Measurements from ENCODE around the gene FBP1. TPM values are rescaled to one million over a fixed set of nuclear protein-coding genes. Genes with fewer than 3 reads are reported as not detected.
"Not testable (repeated sequence)": the region's sequence is repeated elsewhere in the genome, so short reads cannot be mapped to it uniquely, and the experiment has no call there.

The FBP1 gene
- total RNA-seq, 2 experiments from 2014 or later, result 3.0 to 3.6 TPM

GRCh38 chr9:94600258-94600657 is 39.1 kb downstream of the FBP1 start:
- intact Hi-C loops (cut with DNase I, micrococcal nuclease), result no loop called here

GRCh38 chr9:94599102-94599501 is 40.2 kb downstream of the FBP1 start:
- Histone ChIP-seq H3K9me3 (ENCODE audit: control insufficient read depth in 1 of 2, insufficient read depth in 1 of 2, low read length in 2 of 2) (no peaks in the 10 kb centered on the region), H3K36me3 (ENCODE audit: insufficient read depth, low read length) (no peaks in the 10 kb centered on the region), H3K4me3 (ENCODE audit: low read length) (no peak overlapping the region), H3K27me3 (ENCODE audit: control insufficient read depth in 1 of 2, insufficient read depth in 2 of 2, low read length in 2 of 2) (no peaks in the 10 kb centered on the region), H3K27ac (ENCODE audit: low read depth in 1 of 2, low read length in 2 of 2) (no peak overlapping the region), H3K4me1 (ENCODE audit: insufficient read depth, low read length) (peaks cover 5% of the 10 kb centered on the region)
- no peak for TF ChIP-seq CTCF (IDR thresholded peaks at IDR 0.05)
- H3K4me3 Mint-ChIP-seq, result no peak overlapping the region
- peaks cover 7% of the 10 kb centered on the region for H3K4me1 Mint-ChIP-seq (ENCODE audit: low read depth)
- H3K27me3 Mint-ChIP-seq, result peaks cover 16% of the 10 kb centered on the region
- H3K27ac Mint-ChIP-seq, result no peak overlapping the region
- ChIA-PET CTCF (no interaction called here), POLR2A (no interaction called here)
- intact Hi-C loops (cut with DNase I, micrococcal nuclease), result no loop called here
- H3K36me3 Mint-ChIP-seq (ENCODE audit: low read depth), result no peaks in the 10 kb centered on the region
- ATAC-seq (ENCODE audit: poor library complexity) (no peak), DNase-seq (no peak)
- no peaks in the 10 kb centered on the region for H3K9me3 Mint-ChIP-seq

More at GRCh38 chr9:94600258-94600657, 39.1 kb downstream of the FBP1 start:
- TF ChIP-seq CTCF (IDR thresholded peaks at IDR 0.05), result no peak
- Mint-ChIP-seq H3K27ac (no peak overlapping the region), H3K27me3 (peaks cover 7% of the 10 kb centered on the region), H3K4me1 (ENCODE audit: low read depth) (peaks cover 7% of the 10 kb centered on the region), H3K9me3 (no peaks in the 10 kb centered on the region), H3K36me3 (ENCODE audit: low read depth) (no peaks in the 10 kb centered on the region), H3K4me3 (no peak overlapping the region)
- Histone ChIP-seq H3K36me3 (ENCODE audit: insufficient read depth, low read length) (no peaks in the 10 kb centered on the region), H3K9me3 (ENCODE audit: control insufficient read depth in 1 of 2, insufficient read depth in 1 of 2, low read length in 2 of 2) (no peaks in the 10 kb centered on the region), H3K4me1 (ENCODE audit: insufficient read depth, low read length) (peaks cover 5% of the 10 kb centered on the region), H3K4me3 (ENCODE audit: low read length) (no peak overlapping the region), H3K27ac (ENCODE audit: low read depth in 1 of 2, low read length in 2 of 2) (no peak overlapping the region), H3K27me3 (ENCODE audit: control insufficient read depth in 1 of 2, insufficient read depth in 2 of 2, low read length in 2 of 2) (no peaks in the 10 kb centered on the region)
- ChIA-PET POLR2A (no interaction called here), CTCF (no interaction called here)
- ATAC-seq (ENCODE audit: poor library complexity), result no peak
- DNase-seq, result no peak

- peaks cover 47% of the 10 kb centered on the region for H3K27me3 Mint-ChIP-seq
- CTCF ChIA-PET, result no interaction called here
- ATAC-seq (ENCODE audit: poor library complexity) (no peak), DNase-seq (no peak)
- TF ChIP-seq CTCF (IDR thresholded peaks at IDR 0.05), result no peak
- no peaks in the 10 kb centered on the region for H3K4me1 Mint-ChIP-seq (ENCODE audit: low read depth)
- H3K9me3 Mint-ChIP-seq, result no peaks in the 10 kb centered on the region
- no peak within 1 kb of the TSS for H3K27ac Mint-ChIP-seq
- Histone ChIP-seq H3K27ac (ENCODE audit: low read depth in 1 of 2, low read length in 2 of 2) (no peak within 1 kb of the TSS), H3K36me3 (ENCODE audit: insufficient read depth, low read length) (no peaks in the 10 kb centered on the region), H3K27me3 (ENCODE audit: control insufficient read depth in 1 of 2, insufficient read depth in 2 of 2, low read length in 2 of 2) (peaks cover 0 to 5% of the 10 kb centered on the region in 2 experiments), H3K9me3 (ENCODE audit: control insufficient read depth in 1 of 2, insufficient read depth in 1 of 2, low read length in 2 of 2) (no peaks in the 10 kb centered on the region), H3K4me1 (ENCODE audit: insufficient read depth, low read length) (no peaks in the 10 kb centered on the region), H3K4me3 (ENCODE audit: low read length) (no peak within 1 kb of the TSS)
- no peak within 1 kb of the TSS for H3K4me3 Mint-ChIP-seq
- POLR2A ChIA-PET, result no interaction called here
- intact Hi-C loops (cut with DNase I, micrococcal nuclease), result no loop called here
- H3K36me3 Mint-ChIP-seq (ENCODE audit: low read depth), result no peaks in the 10 kb centered on the region
Measured at GRCh38 chr9:94593459-94594345, 45.6 kb downstream of the FBP1 start, which contains the start of gene FBP2. FBP2 (minus strand) TSS chr9:94593824; CDS start chr9:94593726, 98 bp downstream.

- H3K27me3 Mint-ChIP-seq, result peaks cover 50% of the 10 kb centered on the region
- CTCF ChIA-PET; H3K27ac ChIP-seq (ENCODE audit: low read depth in 1 of 2, low read length in 2 of 2); POLR2A ChIA-PET; intact Hi-C loops (cut with DNase I, micrococcal nuclease); H3K27me3 ChIP-seq (ENCODE audit: control insufficient read depth in 1 of 2, insufficient read depth in 2 of 2, low read length in 2 of 2); H3K4me1 Mint-ChIP-seq (ENCODE audit: low read depth); H3K4me3 ChIP-seq (ENCODE audit: low read length); H3K9me3 Mint-ChIP-seq; H3K27ac Mint-ChIP-seq; DNase-seq; H3K36me3 ChIP-seq (ENCODE audit: insufficient read depth, low read length); H3K9me3 ChIP-seq (ENCODE audit: control insufficient read depth in 1 of 2, insufficient read depth in 1 of 2, low read length in 2 of 2); H3K36me3 Mint-ChIP-seq (ENCODE audit: low read depth); H3K4me3 Mint-ChIP-seq; H3K4me1 ChIP-seq (ENCODE audit: insufficient read depth, low read length); ATAC-seq (ENCODE audit: poor library complexity): not testable (repeated sequence)
Measured at GRCh38 chr9:94592683-94593082, 46.6 kb downstream of the FBP1 start.
